Activated naive CD8-positive, alpha-beta T cell treated with anti-CD3 and anti-CD28 coated beads, Interleukin-2, amount 10 ng/mL, durations not matched to agents 7 days and 5 days (primary cell): Measurements from ENCODE around the gene GORASP1. TPM values are rescaled to one million over a fixed set of nuclear protein-coding genes. Genes with fewer than 3 reads are reported as not detected.
A peak's percentile ranks its signal among the peaks of the same experiment; 100 is the strongest.

Experiments
- ATAC-seq: fragments of 150-1000 bp; cut with Tn5 transposase; one replicate; pipeline ENCODE4 v1.10.0; 2021; ENCODE audit warnings: low read depth, moderate library complexity
- POLR2A ChIA-PET: fragments of 350-600 bp; sonication (Branson Sonifier 250); formaldehyde crosslinking; loops from one replicate; lab custom pipeline; 2021; ENCODE audit warnings: antibody characterized with exemption; lab: Charles Lee
- DNase-seq: peaks from one replicate; pipeline ENCODE4 v3.0.0; 2021
- H3K27ac Mint-ChIP-seq: one replicate; pipeline ENCODE4 v1.8.0; 2022; ENCODE audit warnings: mild to moderate bottlenecking, mixed read lengths
- H3K27me3 Mint-ChIP-seq: one replicate; pipeline ENCODE4 v1.8.0; 2022; ENCODE audit warnings: mild to moderate bottlenecking, moderate library complexity, mixed read lengths
- H3K36me3 Mint-ChIP-seq: one replicate; pipeline ENCODE4 v1.8.0; 2021; ENCODE audit warnings: mild to moderate bottlenecking, mixed read lengths
- H3K4me1 Mint-ChIP-seq: one replicate; pipeline ENCODE4 v1.8.0; 2021; ENCODE audit warnings: mixed read lengths
- H3K4me3 Mint-ChIP-seq: one replicate; pipeline ENCODE4 v1.8.0; 2022; ENCODE audit warnings: mild to moderate bottlenecking, moderate library complexity, mixed read lengths
- H3K9me3 Mint-ChIP-seq: one replicate; pipeline ENCODE4 v1.8.0; 2021; ENCODE audit warnings: mixed read lengths
- total RNA-seq, 2 experiments: library from RNA; stranded (reverse); gene quantifications; one replicate each; pipeline ENCODE4 v1.2.3, GENCODE V29; 2021

The GORASP1 gene
- 10 to 100 TPM; 25.1 to 28.1 TPM for total RNA-seq

DNA sequence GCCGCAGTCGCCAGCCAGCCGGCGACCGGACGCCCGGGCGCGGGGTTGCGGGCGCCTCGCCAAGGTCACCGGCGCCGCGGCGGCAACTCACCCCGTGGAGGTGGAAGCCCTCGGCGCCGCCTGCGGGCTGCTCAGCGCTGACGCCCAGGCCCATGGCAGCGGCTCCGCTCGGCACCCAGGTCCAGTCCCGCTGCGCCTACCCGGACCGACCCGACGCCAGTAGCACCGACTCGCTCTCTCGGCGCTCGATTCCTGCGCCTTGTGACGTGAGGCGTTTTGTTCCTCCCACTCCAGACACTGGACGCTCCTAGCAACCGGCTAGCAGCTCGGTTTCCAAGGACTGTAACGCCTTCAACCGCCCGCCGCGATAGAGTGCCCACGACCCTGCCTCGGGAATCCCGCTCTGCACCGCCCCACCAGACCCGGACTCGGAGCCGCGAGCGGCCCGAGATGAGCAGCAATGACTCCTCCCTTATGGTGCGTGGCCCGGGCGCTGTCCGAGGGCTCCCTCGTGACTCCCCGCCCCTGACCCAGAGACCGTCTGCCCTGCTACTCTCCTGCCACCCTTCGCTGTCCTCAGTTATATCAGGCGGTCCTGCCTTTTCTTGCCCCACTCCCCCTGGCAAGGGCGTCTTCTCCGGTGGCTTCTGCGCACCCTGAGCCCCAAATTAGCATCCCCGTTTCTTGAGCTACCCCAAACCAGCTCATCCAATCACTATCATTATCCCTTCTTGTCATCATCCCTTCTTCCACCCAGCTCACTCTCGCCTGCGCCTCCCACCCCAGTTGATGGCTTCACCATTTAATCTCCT is at the start of gene GORASP1, which contains the start of gene TTC21A:
GORASP1 (minus strand) TSS at position 240 of the 812 bp plus-strand sequence; CDS start at position 154, 86 bp downstream.
TTC21A (plus strand) TSS at position 293 of the 812 bp plus-strand sequence; CDS start at position 451, 158 bp downstream.
- Mint-ChIP-seq H3K9me3 (no peaks in the 10 kb centered on the region), H3K36me3 (no peaks in the 10 kb centered on the region), H3K27ac (peak within 1 kb of the TSS; percentile 87), H3K4me1 (peaks cover 40% of the 10 kb centered on the region), H3K27me3 (peaks cover 40% of the 10 kb centered on the region), H3K4me3 (peak within 1 kb of the TSS; percentile 86)
- POLR2A ChIA-PET: interaction anchor here (1.1 to 2.5 kb wide), 6 partner anchors 19 to 299 kb away, joined by 3 to 15 read pairs (median 6); partner anchors contain the start of gene RPSA
- DNase-seq (peak; percentile 72), ATAC-seq (peak; percentile 37)

DNA sequence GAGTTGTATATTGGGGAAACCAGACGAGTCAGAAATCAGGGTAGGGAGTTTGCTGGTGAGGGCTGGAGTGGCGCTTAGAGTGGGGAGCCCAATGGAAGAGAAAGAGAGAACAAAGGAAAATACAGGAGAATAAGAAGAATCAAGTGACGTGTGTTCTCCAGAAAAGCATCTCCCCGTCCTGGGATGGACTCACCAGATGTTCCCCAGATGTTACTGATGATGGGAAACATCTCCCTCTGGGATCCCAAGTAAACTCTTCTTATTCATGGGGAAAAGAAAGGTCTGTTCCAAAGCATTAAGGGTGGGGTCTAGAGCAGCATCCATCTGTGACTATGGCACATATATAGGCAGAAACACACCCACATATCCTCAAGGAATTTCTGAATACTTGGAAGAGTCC is 49.0 kb upstream of the GORASP1 start:
- H3K9me3 Mint-ChIP-seq: no peaks in the 10 kb centered on the region
- no peak for DNase-seq
- no peak overlapping the region for H3K4me3 Mint-ChIP-seq
- peaks cover 24% of the 10 kb centered on the region for H3K4me1 Mint-ChIP-seq
- H3K27ac Mint-ChIP-seq: no peak overlapping the region
- H3K36me3 Mint-ChIP-seq: peaks cover 8% of the 10 kb centered on the region
- no peak for ATAC-seq
- H3K27me3 Mint-ChIP-seq: peaks cover 16% of the 10 kb centered on the region
- POLR2A ChIA-PET: interaction anchor here (0.6 kb wide), 1 partner anchor 13 kb away, joined by 7 read pairs; no protein-coding TSS in a partner anchor

DNA sequence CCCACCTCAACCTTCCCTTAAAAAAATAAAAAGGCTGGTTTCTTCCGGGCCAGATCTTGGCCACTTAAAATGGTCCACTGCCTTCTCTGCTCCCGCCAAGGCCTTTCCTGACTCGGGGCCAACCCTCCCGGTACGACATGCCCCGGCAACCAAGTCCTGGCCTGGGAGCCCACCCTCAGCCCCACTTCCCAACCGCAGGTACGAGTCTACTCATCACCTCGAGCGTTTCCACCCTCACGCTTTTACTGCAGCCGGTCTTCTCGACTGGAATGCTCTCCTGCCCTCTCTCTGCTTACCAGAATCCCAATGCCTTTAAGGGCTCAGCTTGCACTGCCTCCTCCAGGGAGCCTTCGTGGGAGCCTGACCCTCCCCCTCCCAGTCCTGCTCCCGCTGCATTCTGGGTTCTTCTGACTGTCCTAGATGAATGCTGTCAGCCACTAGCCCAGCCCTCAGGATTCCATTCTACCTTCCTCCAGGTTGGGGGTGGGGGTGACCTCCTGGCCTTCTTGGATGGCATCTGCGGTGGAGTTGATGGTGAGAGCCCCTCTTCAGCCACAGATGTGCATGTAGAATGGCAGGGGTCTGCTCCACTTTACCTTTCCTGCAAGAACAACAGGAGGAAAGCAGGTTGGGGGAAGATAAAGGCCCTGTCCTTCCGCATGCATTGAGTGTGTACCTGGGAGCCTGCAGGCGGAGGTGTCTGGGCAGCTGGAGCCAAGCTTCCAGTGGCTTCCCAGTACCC is 47.0 kb upstream of the GORASP1 start:
- Mint-ChIP-seq H3K27me3 (peaks cover 12% of the 10 kb centered on the region), H3K36me3 (peaks cover 8% of the 10 kb centered on the region), H3K9me3 (no peaks in the 10 kb centered on the region), H3K4me1 (peaks cover 44% of the 10 kb centered on the region), H3K27ac (peak overlapping the region; percentile 79), H3K4me3 (peak overlapping the region; percentile 71)
- POLR2A ChIA-PET: no interaction called here
- no peak for ATAC-seq
- no peak for DNase-seq

- ATAC-seq (no peak), DNase-seq (no peak)
- peaks cover 8% of the 10 kb centered on the region for H3K36me3 Mint-ChIP-seq
- H3K4me1 Mint-ChIP-seq: peaks cover 49% of the 10 kb centered on the region
- peak overlapping the region; percentile 35 for H3K27ac Mint-ChIP-seq
- POLR2A ChIA-PET: no interaction called here
- H3K27me3 Mint-ChIP-seq: peaks cover 7% of the 10 kb centered on the region
- H3K9me3 Mint-ChIP-seq: no peaks in the 10 kb centered on the region
- H3K4me3 Mint-ChIP-seq: peak overlapping the region; percentile 71
These were observed 46.5 kb upstream of the GORASP1 start for GRCh38 chr3:39153977-39154279.

DNA sequence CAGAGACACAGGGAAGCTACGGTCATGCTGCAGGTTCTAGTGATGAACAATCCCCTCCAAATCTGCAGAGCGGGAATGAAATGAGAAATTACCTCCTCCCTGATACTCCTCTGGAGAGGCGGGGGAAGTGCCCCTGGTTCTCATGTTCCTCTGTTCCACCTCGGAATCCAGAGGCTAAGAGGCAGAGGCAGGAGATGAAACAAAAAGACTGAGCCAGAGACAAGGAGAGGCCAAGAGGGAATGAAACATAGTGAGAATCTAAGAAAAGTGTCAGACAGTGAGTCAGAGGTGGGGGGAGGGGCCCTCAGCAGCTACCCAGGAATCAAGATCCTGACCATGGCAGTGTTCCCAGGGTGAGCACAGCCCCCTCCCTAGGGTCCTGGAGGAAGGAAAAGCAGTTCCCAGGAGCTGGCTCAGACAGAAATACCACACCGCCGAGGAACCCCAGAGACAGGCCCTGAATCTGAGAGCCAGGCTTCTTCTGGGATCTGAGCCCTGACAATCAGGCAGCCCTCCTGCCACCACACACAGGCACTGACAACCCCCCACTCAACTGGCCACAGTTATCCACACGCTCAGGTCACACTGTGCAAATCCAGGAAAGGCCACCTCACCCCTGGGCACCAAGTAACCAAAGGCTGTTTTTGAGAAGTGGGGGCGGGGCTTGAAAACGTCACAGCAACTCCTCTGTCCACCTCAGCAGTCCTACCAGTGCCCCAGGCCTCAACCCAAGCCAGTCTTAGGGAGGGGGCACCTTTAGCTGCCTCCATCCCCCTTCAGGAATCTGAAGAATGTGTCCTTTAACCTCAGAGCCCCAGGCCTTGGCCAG is 43.6 kb upstream of the GORASP1 start:
- H3K9me3 Mint-ChIP-seq: no peaks in the 10 kb centered on the region
- peaks cover 72% of the 10 kb centered on the region for H3K4me1 Mint-ChIP-seq
- peaks cover 15% of the 10 kb centered on the region for H3K36me3 Mint-ChIP-seq
- ATAC-seq (no peak), DNase-seq (no peak)
- peak overlapping the region; percentile 97 for H3K27ac Mint-ChIP-seq
- POLR2A ChIA-PET: interaction anchor here (0.7 kb wide), 1 partner anchor 9 kb away, joined by 3 read pairs; no protein-coding TSS in a partner anchor
- peak overlapping the region; percentile 96 for H3K4me3 Mint-ChIP-seq
- H3K27me3 Mint-ChIP-seq: no peaks in the 10 kb centered on the region

DNA sequence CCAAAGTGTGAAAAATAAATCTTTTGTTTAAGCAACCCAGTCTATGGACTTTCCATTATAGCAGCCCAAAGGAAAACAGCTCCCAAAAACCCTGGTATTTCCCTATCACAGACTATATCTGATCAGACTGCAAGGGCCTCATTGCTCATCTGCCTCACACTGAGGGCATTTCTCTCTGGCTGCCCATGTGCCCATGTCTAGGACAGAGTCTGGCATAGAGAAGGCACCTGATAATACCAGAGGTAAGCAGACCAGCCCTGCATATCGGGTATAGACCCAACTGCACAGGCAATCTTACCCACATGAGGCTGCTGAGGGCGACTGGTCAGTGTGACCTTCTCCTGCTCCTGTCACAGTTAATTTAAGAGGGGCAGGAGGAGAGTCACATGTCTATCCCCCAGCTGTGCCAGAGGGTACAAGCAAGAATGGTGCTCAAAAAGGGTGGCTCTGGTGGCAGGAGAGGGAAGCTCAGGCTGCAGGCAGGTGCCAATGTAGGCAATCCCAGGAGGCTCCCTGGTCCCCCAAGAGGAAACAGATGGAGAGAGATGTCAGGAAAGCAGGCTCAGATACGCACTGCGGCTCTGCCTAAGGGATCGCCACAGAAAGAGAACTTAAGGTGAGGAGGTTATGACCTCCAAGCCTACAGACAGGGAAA is 42.8 kb upstream of the GORASP1 start:
- Mint-ChIP-seq H3K36me3 (peaks cover 18% of the 10 kb centered on the region), H3K4me3 (peak overlapping the region; percentile 96), H3K9me3 (no peaks in the 10 kb centered on the region), H3K27ac (peak overlapping the region; percentile 97), H3K4me1 (peaks cover 70% of the 10 kb centered on the region), H3K27me3 (no peaks in the 10 kb centered on the region)
- no peak for ATAC-seq
- POLR2A ChIA-PET: interaction anchor here (0.7 kb wide), 1 partner anchor 10 kb away, joined by 3 read pairs; no protein-coding TSS in a partner anchor
- DNase-seq: peak; percentile 31

- ATAC-seq (no peak), DNase-seq (no peak)
- H3K4me1 Mint-ChIP-seq: peaks cover 68% of the 10 kb centered on the region
- H3K9me3 Mint-ChIP-seq: no peaks in the 10 kb centered on the region
- peak overlapping the region; percentile 96 for H3K4me3 Mint-ChIP-seq
- POLR2A ChIA-PET: interaction anchor here (0.6 to 3.4 kb wide), 4 partner anchors 22 to 698 kb away, joined by 3 to 17 read pairs (median 6); no protein-coding TSS in a partner anchor
- no peaks in the 10 kb centered on the region for H3K27me3 Mint-ChIP-seq
- peaks cover 19% of the 10 kb centered on the region for H3K36me3 Mint-ChIP-seq
- peak overlapping the region; percentile 97 for H3K27ac Mint-ChIP-seq
These were observed 42.2 kb upstream of the GORASP1 start for GRCh38 chr3:39149498-39150147.

- H3K27ac Mint-ChIP-seq: peak overlapping the region; percentile 97
- no peaks in the 10 kb centered on the region for H3K27me3 Mint-ChIP-seq
- DNase-seq (no peak), ATAC-seq (no peak)
- H3K36me3 Mint-ChIP-seq: peaks cover 22% of the 10 kb centered on the region
- H3K4me1 Mint-ChIP-seq: peaks cover 65% of the 10 kb centered on the region
- POLR2A ChIA-PET: interaction anchor here (0.6 to 3.4 kb wide), 4 partner anchors 21 to 697 kb away, joined by 3 to 17 read pairs (median 6); no protein-coding TSS in a partner anchor
- H3K4me3 Mint-ChIP-seq: peak overlapping the region; percentile 96
- no peaks in the 10 kb centered on the region for H3K9me3 Mint-ChIP-seq
These were observed 41.6 kb upstream of the GORASP1 start for GRCh38 chr3:39149059-39149455.

DNA sequence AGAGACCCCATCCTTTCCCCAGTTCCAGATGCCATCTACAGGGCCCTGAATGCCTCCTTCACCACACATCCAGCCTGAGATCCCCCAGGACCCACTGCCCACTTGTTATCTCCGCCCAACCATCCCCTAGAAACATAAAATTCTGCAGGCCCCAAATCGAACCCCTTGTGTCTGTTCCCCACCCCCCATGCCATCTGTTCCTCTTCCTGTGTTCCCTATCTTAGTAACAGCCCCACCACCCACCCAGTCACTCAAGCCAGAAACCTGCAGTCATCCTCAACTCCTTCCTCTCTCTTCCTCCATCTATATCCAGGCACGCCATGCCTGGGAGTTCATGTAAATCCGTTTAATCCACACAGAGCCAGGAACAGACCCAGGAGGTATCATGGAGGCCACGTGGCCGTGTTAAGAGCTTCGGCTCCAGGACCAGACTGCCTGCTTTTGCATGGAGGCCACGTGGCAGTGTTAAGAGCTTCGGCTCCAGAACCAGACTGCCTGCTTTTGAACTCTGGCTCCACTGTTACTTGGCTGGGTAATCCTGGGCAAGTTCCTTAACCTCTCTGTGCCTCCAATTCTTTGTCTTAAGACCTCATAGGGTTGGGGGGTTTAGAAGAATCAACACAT is 41.1 kb upstream of the GORASP1 start:
- ATAC-seq (no peak), DNase-seq (peak; percentile 29)
- Mint-ChIP-seq H3K27me3 (no peaks in the 10 kb centered on the region), H3K4me1 (peaks cover 65% of the 10 kb centered on the region), H3K27ac (peak overlapping the region; percentile 97), H3K4me3 (peak overlapping the region; percentile 96), H3K9me3 (no peaks in the 10 kb centered on the region), H3K36me3 (peaks cover 23% of the 10 kb centered on the region)
- POLR2A ChIA-PET: interaction anchor here (1.2 to 3.4 kb wide), 4 partner anchors 21 to 43 kb away, joined by 3 to 17 read pairs (median 8); partner anchors contain the start of genes GORASP1 and TTC21A

DNA sequence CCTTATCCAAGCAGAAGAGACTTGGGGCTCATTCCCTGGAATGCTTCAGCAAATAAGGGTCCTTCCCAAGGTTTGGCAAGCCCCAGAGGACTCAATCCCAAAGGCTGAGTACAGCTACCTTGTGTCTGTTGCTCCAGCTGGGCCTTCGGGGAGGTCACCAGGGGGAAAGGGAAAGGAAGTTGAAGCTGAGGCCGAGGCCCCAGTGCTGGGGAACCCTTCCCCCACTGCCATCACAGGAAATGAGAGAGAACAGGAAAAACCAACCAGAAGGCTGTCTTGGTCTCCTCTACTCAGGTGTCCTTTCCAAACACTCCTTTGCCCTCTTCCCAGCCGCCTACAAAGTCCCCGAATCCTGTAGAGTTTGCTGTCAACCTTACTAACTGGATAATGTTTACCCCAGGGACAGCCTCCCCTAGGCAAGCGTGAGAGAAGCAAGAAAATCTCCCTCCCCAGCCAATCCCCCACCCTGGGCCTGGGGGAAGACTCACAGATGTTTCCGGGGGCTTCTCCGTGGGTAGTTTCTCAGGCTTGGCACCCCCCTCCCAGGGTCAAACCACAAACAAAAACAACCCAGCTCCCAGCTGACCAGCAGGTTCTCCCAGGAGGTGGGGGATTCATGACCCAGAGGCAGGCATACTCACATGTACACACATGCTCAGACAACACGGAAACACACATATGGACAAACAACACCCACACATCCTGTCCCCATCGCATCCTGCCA is 40.4 kb upstream of the GORASP1 start:
- POLR2A ChIA-PET: interaction anchor here (0.6 to 3.4 kb wide), 6 partner anchors 20 to 140 kb away, joined by 3 to 17 read pairs (median 6); partner anchors contain the start of genes GORASP1 and TTC21A
- peaks cover 25% of the 10 kb centered on the region for H3K36me3 Mint-ChIP-seq

More for the DNA sequence above, 40.4 kb upstream of the GORASP1 start:
- H3K27me3 Mint-ChIP-seq: no peaks in the 10 kb centered on the region
- peaks cover 65% of the 10 kb centered on the region for H3K4me1 Mint-ChIP-seq
- no peaks in the 10 kb centered on the region for H3K9me3 Mint-ChIP-seq
- DNase-seq: peak; percentile 64
- H3K4me3 Mint-ChIP-seq: peak overlapping the region; percentile 96
- ATAC-seq: peak; percentile 23
- H3K27ac Mint-ChIP-seq: peak overlapping the region; percentile 97
